ENCODE measurements around the gene GALNT11. TPM values are rescaled to one million over a fixed set of nuclear protein-coding genes. Genes with fewer than 3 reads are reported as not detected.
"Not testable (repeated sequence)": the region's sequence is repeated elsewhere in the genome, so short reads cannot be mapped to it uniquely, and the experiment has no call there.

Gene GALNT11
- total RNA-seq, 1 donor from 2014 or later: 34.1 TPM

DNA sequence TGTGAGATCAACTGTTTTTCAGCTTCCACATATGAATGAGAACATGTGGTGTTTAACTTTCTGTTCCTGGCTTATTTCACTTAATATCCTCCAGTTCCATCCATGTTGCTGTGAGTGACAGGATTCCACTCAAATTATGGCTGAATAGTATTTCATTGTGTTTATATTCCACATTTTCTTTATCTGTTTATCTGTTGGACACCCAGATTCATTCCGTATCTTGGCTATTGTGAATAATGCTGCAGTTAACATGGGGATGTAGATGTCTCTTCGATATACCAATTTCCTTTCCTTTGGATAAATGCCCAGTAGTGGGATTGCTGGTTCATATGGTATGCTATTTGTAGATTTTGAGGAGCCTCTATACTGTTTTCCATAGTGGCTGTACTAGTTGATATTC, 47.9 kb downstream of the GALNT11 start:
- H3K36me3 Mint-ChIP-seq (ENCODE audit: unreplicated experiment): peaks cover 9% of the 10 kb centered on the region
- H3K27ac Mint-ChIP-seq (ENCODE audit: unreplicated experiment): no peak overlapping the region
- H3K9me3 Mint-ChIP-seq (ENCODE audit: unreplicated experiment): peaks cover 7% of the 10 kb centered on the region
- no peaks in the 10 kb centered on the region for H3K27me3 Mint-ChIP-seq (ENCODE audit: unreplicated experiment)
- peaks cover 28% of the 10 kb centered on the region for H3K4me1 Mint-ChIP-seq (ENCODE audit: unreplicated experiment)
- no peak for DNase-seq (ENCODE audit: extremely low spot score, unreplicated experiment)
- no peak overlapping the region for H3K4me3 Mint-ChIP-seq (ENCODE audit: unreplicated experiment)
- TF ChIP-seq, protein P1, sequence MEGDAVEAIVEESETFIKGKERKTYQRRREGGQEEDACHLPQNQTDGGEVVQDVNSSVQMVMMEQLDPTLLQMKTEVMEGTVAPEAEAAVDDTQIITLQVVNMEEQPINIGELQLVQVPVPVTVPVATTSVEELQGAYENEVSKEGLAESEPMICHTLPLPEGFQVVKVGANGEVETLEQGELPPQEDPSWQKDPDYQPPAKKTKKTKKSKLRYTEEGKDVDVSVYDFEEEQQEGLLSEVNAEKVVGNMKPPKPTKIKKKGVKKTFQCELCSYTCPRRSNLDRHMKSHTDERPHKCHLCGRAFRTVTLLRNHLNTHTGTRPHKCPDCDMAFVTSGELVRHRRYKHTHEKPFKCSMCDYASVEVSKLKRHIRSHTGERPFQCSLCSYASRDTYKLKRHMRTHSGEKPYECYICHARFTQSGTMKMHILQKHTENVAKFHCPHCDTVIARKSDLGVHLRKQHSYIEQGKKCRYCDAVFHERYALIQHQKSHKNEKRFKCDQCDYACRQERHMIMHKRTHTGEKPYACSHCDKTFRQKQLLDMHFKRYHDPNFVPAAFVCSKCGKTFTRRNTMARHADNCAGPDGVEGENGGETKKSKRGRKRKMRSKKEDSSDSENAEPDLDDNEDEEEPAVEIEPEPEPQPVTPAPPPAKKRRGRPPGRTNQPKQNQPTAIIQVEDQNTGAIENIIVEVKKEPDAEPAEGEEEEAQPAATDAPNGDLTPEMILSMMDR (IDR thresholded peaks at IDR 0.05): no peak

DNA sequence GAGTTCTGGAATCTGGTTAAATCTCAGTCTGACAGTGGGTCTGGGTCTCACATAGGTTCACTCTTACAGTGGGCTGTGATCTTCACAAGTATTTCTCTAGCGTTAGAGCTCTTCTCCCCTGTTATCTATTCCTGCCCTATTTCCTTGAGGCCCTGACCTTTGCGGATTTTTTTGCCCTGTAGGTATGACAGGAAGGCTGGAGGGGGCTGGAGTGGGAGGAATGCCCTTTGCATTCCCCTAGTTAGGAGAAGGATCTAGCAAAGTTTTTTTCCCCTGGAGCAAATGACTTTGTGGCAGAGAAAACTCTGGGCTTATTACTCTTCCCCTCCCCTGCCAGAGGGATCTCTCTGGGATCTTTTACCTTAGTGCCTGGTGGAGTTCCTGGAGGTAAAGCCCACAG, 49.2 kb downstream of the GALNT11 start:
- peaks cover 39% of the 10 kb centered on the region for H3K4me1 Mint-ChIP-seq (ENCODE audit: unreplicated experiment)
- peaks cover 7% of the 10 kb centered on the region for H3K9me3 Mint-ChIP-seq (ENCODE audit: unreplicated experiment)
- H3K36me3 Mint-ChIP-seq (ENCODE audit: unreplicated experiment): peaks cover 9% of the 10 kb centered on the region
- H3K27ac Mint-ChIP-seq (ENCODE audit: unreplicated experiment): no peak overlapping the region
- TF ChIP-seq, protein P1 (IDR thresholded peaks at IDR 0.05): no peak
- no peak overlapping the region for H3K4me3 Mint-ChIP-seq (ENCODE audit: unreplicated experiment)
- no peaks in the 10 kb centered on the region for H3K27me3 Mint-ChIP-seq (ENCODE audit: unreplicated experiment)
- no peak for DNase-seq (ENCODE audit: extremely low spot score, unreplicated experiment)

DNA sequence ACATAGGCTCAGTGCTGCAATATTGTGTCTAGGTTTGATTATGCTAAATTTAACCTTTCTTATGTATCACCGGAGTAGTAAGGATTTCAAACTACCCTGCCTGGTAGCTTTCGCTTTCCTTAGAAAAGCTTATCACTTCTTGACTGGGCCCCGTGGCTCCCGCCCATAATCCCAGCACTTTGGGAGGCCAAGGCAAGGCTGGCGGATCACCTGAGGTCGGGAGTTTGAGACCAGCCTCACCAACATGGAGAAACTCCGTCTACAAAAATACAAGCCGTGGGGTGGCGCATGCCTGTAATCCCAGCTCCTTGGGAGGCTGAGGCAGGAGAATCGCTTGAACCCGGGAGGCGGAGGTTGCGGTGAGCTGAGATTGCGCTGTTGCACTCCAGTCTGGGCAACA, 49.9 kb downstream of the GALNT11 start:
- not testable (repeated sequence) for H3K27me3 Mint-ChIP-seq (ENCODE audit: unreplicated experiment); H3K9me3 Mint-ChIP-seq (ENCODE audit: unreplicated experiment); DNase-seq (ENCODE audit: extremely low spot score, unreplicated experiment); H3K27ac Mint-ChIP-seq (ENCODE audit: unreplicated experiment); H3K4me3 Mint-ChIP-seq (ENCODE audit: unreplicated experiment); H3K36me3 Mint-ChIP-seq (ENCODE audit: unreplicated experiment)
- H3K4me1 Mint-ChIP-seq (ENCODE audit: unreplicated experiment): peaks cover 46% of the 10 kb centered on the region

DNA sequence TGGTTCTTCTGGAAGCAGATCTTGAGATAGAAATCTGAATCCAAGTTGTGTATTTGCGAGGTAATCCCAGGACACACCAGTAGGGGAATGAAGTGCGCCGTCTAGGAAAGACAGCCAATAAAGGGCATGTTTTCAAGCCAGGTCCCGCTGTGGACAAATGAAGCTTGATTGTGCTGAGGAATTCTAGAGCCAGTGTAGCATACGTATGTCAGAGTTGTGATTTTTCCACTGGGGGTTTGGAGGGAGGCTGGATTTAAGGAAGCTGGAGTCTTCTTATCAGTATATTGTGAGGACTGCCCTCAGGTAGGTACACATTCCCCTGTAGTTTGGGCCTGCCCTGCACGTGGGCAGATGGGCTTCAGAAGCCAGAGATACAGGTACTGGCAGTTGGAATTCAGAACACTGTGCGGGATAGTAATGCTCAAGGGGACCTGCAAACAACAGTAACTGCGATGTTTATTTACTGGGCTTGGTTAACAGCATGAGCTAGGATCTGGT, 50.9 kb downstream of the GALNT11 start:
- TF ChIP-seq, protein P1 (IDR thresholded peaks at IDR 0.05): peak; percentile 42
- Mint-ChIP-seq H3K4me3 (ENCODE audit: unreplicated experiment) (no peak overlapping the region), H3K27me3 (ENCODE audit: unreplicated experiment) (no peaks in the 10 kb centered on the region), H3K36me3 (ENCODE audit: unreplicated experiment) (peaks cover 2% of the 10 kb centered on the region), H3K4me1 (ENCODE audit: unreplicated experiment) (peaks cover 55% of the 10 kb centered on the region), H3K9me3 (ENCODE audit: unreplicated experiment) (no peaks in the 10 kb centered on the region), H3K27ac (ENCODE audit: unreplicated experiment) (no peak overlapping the region)
- no peak for DNase-seq (ENCODE audit: extremely low spot score, unreplicated experiment)

DNA sequence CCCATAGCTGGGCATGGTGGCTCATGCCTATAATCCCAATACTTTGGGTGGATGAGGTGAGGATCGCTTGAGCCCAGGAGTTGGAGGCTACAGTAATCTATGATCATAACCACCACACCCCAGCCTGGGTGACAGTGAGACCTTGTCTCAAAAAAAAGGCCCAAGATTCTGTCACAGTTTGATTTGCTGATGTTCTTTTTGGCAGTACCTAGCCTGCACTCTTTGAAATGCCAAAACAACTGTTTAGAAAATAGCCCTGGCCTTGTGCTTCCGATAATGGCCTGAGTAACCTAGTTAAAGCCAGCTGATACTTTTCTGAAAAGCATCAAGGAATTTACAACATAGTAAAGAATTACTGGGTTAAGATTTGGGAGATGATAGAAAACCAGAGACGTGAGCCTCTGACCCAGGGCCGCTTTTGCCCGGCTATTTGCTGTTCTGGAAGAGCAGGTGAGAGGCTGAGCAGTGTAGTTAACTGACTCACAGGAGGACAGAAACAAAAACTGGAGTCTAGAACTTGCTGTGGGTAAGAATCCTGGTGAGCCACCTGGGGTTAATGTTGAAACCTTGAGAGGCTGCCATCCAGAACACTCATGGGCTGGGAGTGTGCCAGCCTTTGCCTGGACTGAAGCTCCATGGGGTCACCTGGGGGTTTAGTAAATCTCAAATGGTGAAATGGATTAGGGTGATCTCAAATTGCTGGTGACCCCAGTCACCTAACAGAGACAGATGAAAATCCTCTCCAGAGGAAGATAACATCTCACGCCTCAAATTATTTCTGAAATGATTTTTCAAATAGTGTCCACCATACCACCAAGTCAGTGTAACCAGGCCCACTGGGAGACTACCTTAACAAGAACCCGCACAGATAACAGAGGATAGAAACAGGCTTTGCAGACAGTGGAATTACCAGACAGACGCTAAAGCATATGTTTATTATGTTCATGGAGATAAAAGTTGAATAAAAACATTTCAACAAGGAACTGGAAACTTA, 51.8 kb downstream of the GALNT11 start:
- Mint-ChIP-seq H3K4me3 (ENCODE audit: unreplicated experiment) (no peak overlapping the region), H3K9me3 (ENCODE audit: unreplicated experiment) (no peaks in the 10 kb centered on the region), H3K4me1 (ENCODE audit: unreplicated experiment) (peaks cover 57% of the 10 kb centered on the region), H3K27me3 (ENCODE audit: unreplicated experiment) (no peaks in the 10 kb centered on the region), H3K36me3 (ENCODE audit: unreplicated experiment) (peaks cover 2% of the 10 kb centered on the region), H3K27ac (ENCODE audit: unreplicated experiment) (no peak overlapping the region)
- no peak for DNase-seq (ENCODE audit: extremely low spot score, unreplicated experiment)
- TF ChIP-seq, protein P1 (IDR thresholded peaks at IDR 0.05): no peak

Data from osteocyte (in vitro differentiated cells).